OCI-LY7 (cell line): Measurements from ENCODE around the gene STYXL1. TPM values are rescaled to one million over a fixed set of nuclear protein-coding genes. Genes with fewer than 3 reads are reported as not detected.

Experiments
- BruUV-seq: library from RNA; stranded (reverse); fragments of 400-500 nt; replicated peaks from 2 replicates; lab custom pipeline; 2021; lab: Mats Ljungman, UMichigan
- CTCF ChIA-PET: fragments of 300-600 bp; sonication (Branson Sonifier 250); formaldehyde crosslinking; loops from one replicate; lab custom pipeline; 2022; ENCODE audit warnings: antibody characterized with exemption; ENCODE audit not compliant: unreplicated experiment; lab: Charles Lee
- POLR2A ChIA-PET: fragments of 300-600 bp; sonication (Branson Sonifier 250); formaldehyde crosslinking; loops from one replicate; lab custom pipeline; 2022; ENCODE audit warnings: antibody characterized with exemption; lab: Charles Lee
- DNase-seq: peaks from one replicate; pipeline ENCODE4 v3.0.0-alpha.2; 2015; ENCODE audit warnings: low spot score
- H2AFZ ChIP-seq: fragments of 200-600 bp; sonication (generic), shearing (Covaris generic); 2 replicates; pipeline ENCODE4 v1.6.1; 2014; ENCODE audit warnings: mild to moderate bottlenecking, antibody characterized with exemption, low read length, moderate library complexity
- H3K27ac ChIP-seq: fragments of 200-600 bp; sonication (generic); 2 replicates; pipeline ENCODE4 v1.5.1; 2014; ENCODE audit warnings: mixed run types, low read depth, mild to moderate bottlenecking, moderate library complexity, low read length, inconsistent platforms; ENCODE audit not compliant: poor library complexity, severe bottlenecking
- H3K36me3 ChIP-seq: fragments of 200-600 bp; sonication (generic); 2 replicates; pipeline ENCODE4 v1.6.1; 2014; ENCODE audit warnings: mild to moderate bottlenecking, antibody characterized with exemption, low read length, moderate library complexity, mixed read lengths; ENCODE audit not compliant: insufficient read depth
- H3K4me1 ChIP-seq: fragments of 200-600 bp; sonication (generic); 2 replicates; pipeline ENCODE4 v1.5.1; 2014; ENCODE audit warnings: mild to moderate bottlenecking, low read length; ENCODE audit not compliant: insufficient read depth, poor library complexity, severe bottlenecking
- H3K4me2 ChIP-seq: fragments of 200-600 bp; sonication (generic); 2 replicates; pipeline ENCODE4 v1.6.1; 2014; ENCODE audit warnings: mild to moderate bottlenecking, low read length
- H3K4me3 ChIP-seq: fragments of 200-600 bp; sonication (generic); 2 replicates; pipeline ENCODE4 v1.5.1; 2014; ENCODE audit warnings: mild to moderate bottlenecking, low read depth, low read length; ENCODE audit not compliant: poor library complexity, severe bottlenecking
- H3K79me2 ChIP-seq: fragments of 200-600 bp; sonication (generic); 2 replicates; pipeline ENCODE4 v1.6.1; 2016; ENCODE audit warnings: low read depth, mild to moderate bottlenecking, low read length, moderate library complexity, mixed read lengths; ENCODE audit not compliant: insufficient read depth
- H3K9me2 ChIP-seq: fragments of 200-600 bp; sonication (generic); 2 replicates; pipeline ENCODE4 v1.6.1; 2016; ENCODE audit warnings: mild to moderate bottlenecking, low read length, mixed read lengths; ENCODE audit not compliant: insufficient read depth
- H3K9me3 ChIP-seq: fragments of 200-600 bp; sonication (generic); 2 replicates; pipeline ENCODE4 v1.6.1; 2014; ENCODE audit warnings: mild to moderate bottlenecking, mixed run types, low read length, mixed read lengths
- H4K20me1 ChIP-seq: fragments of 200-600 bp; sonication (generic); 2 replicates; pipeline ENCODE4 v1.6.1; 2014; ENCODE audit warnings: mild to moderate bottlenecking, antibody characterized with exemption, low read length, moderate library complexity, mixed read lengths; ENCODE audit not compliant: insufficient read depth
- EZH2phosphoT487 ChIP-seq: fragments of 200-600 bp; sonication (generic); IDR thresholded peaks from 2 replicates; pipeline ENCODE4 v1.6.1; 2018; ENCODE audit warnings: low read depth, borderline replicate concordance, mild to moderate bottlenecking, mixed run types, antibody characterized with exemption, low read length, moderate library complexity, mixed read lengths
- intact Hi-C: fragments of 100-400 bp; cut with micrococcal nuclease; formaldehyde crosslinking; loops from one replicate; pipeline ENCODE4 v1.10.0; 2022; ENCODE audit not compliant: unreplicated experiment
- total RNA-seq, 2 experiments: library from RNA; depleted of rRNA in 1 of 2; stranded (reverse); fragments of >200 nt in 1 of 2; shearing (Covaris generic) in 1 of 2; gene quantifications; 2 replicates each; pipeline ENCODE4 v1.2.3, GENCODE V29; 2014 to 2022
- TF ChIP-seq, protein P1 (sequence below): fragments of 200-600 bp; sonication (generic); conservative IDR thresholded peaks from 2 replicates; pipeline ENCODE4 v1.5.1; 2014; ENCODE audit warnings: mild to moderate bottlenecking, antibody characterized with exemption, low read length, moderate library complexity, mixed read lengths

The STYXL1 gene
- total RNA-seq, 2 experiments from 2014 or later, result 27.6 to 37.4 TPM

DNA sequence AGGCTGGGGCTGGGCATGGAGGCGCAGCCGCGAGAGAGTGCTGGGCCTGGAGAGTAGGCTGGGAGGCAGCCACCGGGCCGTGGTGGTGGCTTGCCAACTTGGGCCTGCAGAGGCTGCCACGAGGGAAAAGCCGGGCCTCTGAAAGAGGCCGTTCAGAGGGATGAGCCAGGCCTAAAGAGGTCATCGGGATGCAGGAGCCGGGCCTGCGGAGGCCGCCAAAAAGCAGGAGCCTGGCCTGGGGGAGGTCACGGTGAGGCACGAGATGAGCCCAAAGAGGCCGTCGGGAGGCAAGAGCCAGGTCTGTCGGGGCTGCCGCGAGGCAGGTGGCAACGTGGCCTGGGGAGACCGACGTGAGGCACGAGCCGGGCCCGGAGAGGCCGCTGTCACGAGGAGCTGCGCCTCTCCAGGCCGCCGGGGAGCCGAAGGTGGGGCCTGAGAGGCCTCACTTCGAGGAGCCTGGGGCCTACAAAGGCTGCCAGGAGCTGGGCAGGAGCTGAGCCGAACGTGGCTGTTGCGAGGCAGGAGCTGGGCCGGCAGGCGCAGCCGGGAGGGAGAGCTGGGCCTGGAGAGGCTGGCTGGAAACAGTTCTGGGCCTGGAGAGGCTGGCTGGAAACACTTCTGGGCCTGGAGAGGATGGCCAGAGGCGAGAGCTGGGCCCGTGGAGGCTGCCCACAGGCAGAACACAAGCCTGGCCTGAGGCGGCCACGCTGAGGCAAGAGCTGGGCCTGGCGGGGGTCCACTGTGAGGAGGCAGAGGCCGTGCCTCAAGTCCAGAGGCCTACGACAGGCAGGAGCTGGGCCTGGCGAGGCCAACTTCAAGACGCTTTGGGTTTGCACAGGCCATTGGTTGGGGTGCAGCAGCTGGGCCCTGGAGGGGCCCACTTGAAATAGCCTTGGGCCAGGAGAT, 24.7 kb upstream of the STYXL1 start:
- H3K9me2 ChIP-seq, result no peaks in the 10 kb centered on the region
- H3K27ac ChIP-seq, result no peak overlapping the region
- no peaks in the 10 kb centered on the region for H4K20me1 ChIP-seq
- H3K4me1 ChIP-seq, result no peaks in the 10 kb centered on the region
- no peak overlapping the region for H3K4me3 ChIP-seq
- CTCF ChIA-PET, result no interaction called here
- no peak overlapping the region for H3K4me2 ChIP-seq
- no peak for DNase-seq
- peaks cover 2% of the 10 kb centered on the region; the same call in 1 of the 2 replicates for H3K36me3 ChIP-seq
- BruUV-seq, result no TSS peak
- POLR2A ChIA-PET, result interaction anchor here (0.5 kb wide), 1 partner anchor 1131 kb away, joined by 3 read pairs; no protein-coding TSS in a partner anchor
- TF ChIP-seq EZH2phosphoT487, result no peak
- TF ChIP-seq, protein P1, sequence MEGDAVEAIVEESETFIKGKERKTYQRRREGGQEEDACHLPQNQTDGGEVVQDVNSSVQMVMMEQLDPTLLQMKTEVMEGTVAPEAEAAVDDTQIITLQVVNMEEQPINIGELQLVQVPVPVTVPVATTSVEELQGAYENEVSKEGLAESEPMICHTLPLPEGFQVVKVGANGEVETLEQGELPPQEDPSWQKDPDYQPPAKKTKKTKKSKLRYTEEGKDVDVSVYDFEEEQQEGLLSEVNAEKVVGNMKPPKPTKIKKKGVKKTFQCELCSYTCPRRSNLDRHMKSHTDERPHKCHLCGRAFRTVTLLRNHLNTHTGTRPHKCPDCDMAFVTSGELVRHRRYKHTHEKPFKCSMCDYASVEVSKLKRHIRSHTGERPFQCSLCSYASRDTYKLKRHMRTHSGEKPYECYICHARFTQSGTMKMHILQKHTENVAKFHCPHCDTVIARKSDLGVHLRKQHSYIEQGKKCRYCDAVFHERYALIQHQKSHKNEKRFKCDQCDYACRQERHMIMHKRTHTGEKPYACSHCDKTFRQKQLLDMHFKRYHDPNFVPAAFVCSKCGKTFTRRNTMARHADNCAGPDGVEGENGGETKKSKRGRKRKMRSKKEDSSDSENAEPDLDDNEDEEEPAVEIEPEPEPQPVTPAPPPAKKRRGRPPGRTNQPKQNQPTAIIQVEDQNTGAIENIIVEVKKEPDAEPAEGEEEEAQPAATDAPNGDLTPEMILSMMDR, result no peak
- H3K9me3 ChIP-seq, result no peaks in the 10 kb centered on the region
- no peak overlapping the region for H2AFZ ChIP-seq
- H3K79me2 ChIP-seq, result no peaks in the 10 kb centered on the region
- intact Hi-C loops, result no loop called here

GRCh38 chr7:76071316-76072242, 23.8 kb upstream of the STYXL1 start:
- Histone ChIP-seq H3K9me2 (no peaks in the 10 kb centered on the region), H4K20me1 (no peaks in the 10 kb centered on the region), H3K4me1 (no peaks in the 10 kb centered on the region), H2AFZ (no peak overlapping the region), H3K4me2 (no peak overlapping the region), H3K27ac (no peak overlapping the region), H3K4me3 (no peak overlapping the region), H3K79me2 (no peaks in the 10 kb centered on the region), H3K36me3 (peaks cover 11% of the 10 kb centered on the region; the same call in 1 of the 2 replicates), H3K9me3 (no peaks in the 10 kb centered on the region)
- TF ChIP-seq, protein P1, result no peak
- no peak for TF ChIP-seq EZH2phosphoT487
- intact Hi-C loops, result no loop called here
- ChIA-PET POLR2A (interaction anchor here (0.5 to 0.7 kb wide), 3 partner anchors 11 to 1131 kb away, joined by 3 to 6 read pairs (median 3); no protein-coding TSS in a partner anchor), CTCF (no interaction called here)
- BruUV-seq, result no TSS peak
- DNase-seq, result no peak
